ENCODE measurements around the gene BDKRB2.

The BDKRB2 gene

GRCh38 chr14:96161636-96162035 lies 43.0 kb upstream of the BDKRB2 start:
- no peak overlapping the region for H3K27ac ChIP-seq
- TF ChIP-seq ZFX (IDR thresholded peaks at IDR 0.05; ENCODE audit: borderline replicate concordance), result no peak
- no peak for TF ChIP-seq CTCF (IDR thresholded peaks at IDR 0.05)

- TF ChIP-seq CTCF (IDR thresholded peaks at IDR 0.05) (no peak), ZFX (IDR thresholded peaks at IDR 0.05; ENCODE audit: borderline replicate concordance) (no peak)
- H3K27ac ChIP-seq, result no peak overlapping the region
Observed at GRCh38 chr14:96162265-96162664, 42.4 kb upstream of the BDKRB2 start.

- TF ChIP-seq CTCF (IDR thresholded peaks at IDR 0.05) (no peak), ZFX (IDR thresholded peaks at IDR 0.05; ENCODE audit: borderline replicate concordance) (no peak)
- no peak overlapping the region for H3K27ac ChIP-seq
Observed at GRCh38 chr14:96162741-96163140, 41.9 kb upstream of the BDKRB2 start.

- no peak overlapping the region for H3K27ac ChIP-seq
- TF ChIP-seq ZFX (IDR thresholded peaks at IDR 0.05; ENCODE audit: borderline replicate concordance), result no peak
- no peak for TF ChIP-seq CTCF (IDR thresholded peaks at IDR 0.05)
Observed at GRCh38 chr14:96164861-96165490, 39.7 kb upstream of the BDKRB2 start.

GRCh38 chr14:96165493-96166436 lies 38.9 kb upstream of the BDKRB2 start:
- no peak for TF ChIP-seq ZFX (IDR thresholded peaks at IDR 0.05; ENCODE audit: borderline replicate concordance)
- TF ChIP-seq CTCF (IDR thresholded peaks at IDR 0.05), result no peak
- H3K27ac ChIP-seq, result no peak overlapping the region

- no peak overlapping the region for H3K27ac ChIP-seq
Observed at GRCh38 chr14:96166461-96167223, 38.0 kb upstream of the BDKRB2 start.

More at GRCh38 chr14:96166461-96167223, 38.0 kb upstream of the BDKRB2 start:
- TF ChIP-seq CTCF (IDR thresholded peaks at IDR 0.05) (no peak), ZFX (IDR thresholded peaks at IDR 0.05; ENCODE audit: borderline replicate concordance) (no peak)
